Measurements from ENCODE around the gene ZMPSTE24.
"Not testable (repeated sequence)": the region's sequence is repeated elsewhere in the genome, so short reads cannot be mapped to it uniquely, and the experiment has no call there.

Gene ZMPSTE24

GRCh38 chr1:40257688-40258444, at the start of gene ZMPSTE24:
Gene ZMPSTE24, plus strand, starts transcription at chr1:40258236. Its CDS starts 36 bp downstream, at chr1:40258272.
- DNase-seq = peak; percentile 100

- DNase-seq = no peak
Observed at GRCh38 chr1:40210511-40211204, 47.4 kb upstream of the ZMPSTE24 start.

- DNase-seq = no peak
Observed at GRCh38 chr1:40218333-40218732, 39.7 kb upstream of the ZMPSTE24 start.

GRCh38 chr1:40221471-40221905, 36.5 kb upstream of the ZMPSTE24 start:
- DNase-seq = not testable (repeated sequence)

GRCh38 chr1:40221977-40222772, 35.9 kb upstream of the ZMPSTE24 start:
- DNase-seq = no peak

- DNase-seq = no peak
Observed at GRCh38 chr1:40224040-40224439, 34.0 kb upstream of the ZMPSTE24 start.

GRCh38 chr1:40226192-40226591, 31.8 kb upstream of the ZMPSTE24 start:
- no peak for DNase-seq

GRCh38 chr1:40232444-40232843, 25.6 kb upstream of the ZMPSTE24 start:
- no peak for DNase-seq

GRCh38 chr1:40239626-40240025, 18.4 kb upstream of the ZMPSTE24 start:
- no peak for DNase-seq

- no peak for DNase-seq
Observed at GRCh38 chr1:40240390-40240789, 17.6 kb upstream of the ZMPSTE24 start.

- DNase-seq = no peak
Observed at GRCh38 chr1:40241362-40241761, 16.7 kb upstream of the ZMPSTE24 start.

GRCh38 chr1:40243351-40243750, 14.7 kb upstream of the ZMPSTE24 start:
- DNase-seq = no peak

- no peak for DNase-seq
Observed at GRCh38 chr1:40244138-40244744, 13.8 kb upstream of the ZMPSTE24 start.

- no peak for DNase-seq
Observed at GRCh38 chr1:40245686-40246085, 12.3 kb upstream of the ZMPSTE24 start.

- DNase-seq = no peak
Observed at GRCh38 chr1:40247655-40248054, 10.4 kb upstream of the ZMPSTE24 start, which contains the start of gene TMCO2. Gene TMCO2, plus strand, starts transcription at chr1:40247937. Its CDS starts 57 bp downstream, at chr1:40247994.

- no peak for DNase-seq
Observed at GRCh38 chr1:40248412-40248811, 9.6 kb upstream of the ZMPSTE24 start.

GRCh38 chr1:40251456-40251855, 6.6 kb upstream of the ZMPSTE24 start:
- no peak for DNase-seq

- no peak for DNase-seq
Observed at GRCh38 chr1:40252601-40253000, 5.4 kb upstream of the ZMPSTE24 start.

GRCh38 chr1:40255231-40255630, 2.8 kb upstream of the ZMPSTE24 start:
- no peak for DNase-seq

GRCh38 chr1:40256401-40257084, 1.5 kb upstream of the ZMPSTE24 start:
- no peak for DNase-seq

- peak; percentile 66 for DNase-seq
Observed at GRCh38 chr1:40257313-40257687, 736 bp upstream of the ZMPSTE24 start.

- DNase-seq = no peak
Observed at GRCh38 chr1:40258445-40258769, 371 bp downstream of the ZMPSTE24 start.
